ENCODE data around the gene BTLA.
"Not testable (repeated sequence)": the region's sequence is repeated elsewhere in the genome, so short reads cannot be mapped to it uniquely, and the experiment has no call there.

BTLA gene

GRCh38 chr3:112498914-112499711 is at the start of gene BTLA:
BTLA (minus strand) TSS chr3:112499472; CDS start chr3:112499358, 114 bp downstream.
- no peak for DNase-seq (ENCODE audit: low read depth)

- peak; percentile 63 for DNase-seq (ENCODE audit: low read depth)
Measured at GRCh38 chr3:112546216-112546759, 47.0 kb upstream of the BTLA start.

- DNase-seq (ENCODE audit: low read depth): no peak
Measured at GRCh38 chr3:112539825-112540650, 40.8 kb upstream of the BTLA start.

GRCh38 chr3:112531358-112531781 is 32.1 kb upstream of the BTLA start:
- DNase-seq (ENCODE audit: low read depth): peak; percentile 64

- no peak for DNase-seq (ENCODE audit: low read depth)
Measured at GRCh38 chr3:112530573-112530972, 31.3 kb upstream of the BTLA start.

GRCh38 chr3:112524127-112524526 is 24.9 kb upstream of the BTLA start:
- not testable (repeated sequence) for DNase-seq (ENCODE audit: low read depth)

GRCh38 chr3:112519424-112520001 is 20.2 kb upstream of the BTLA start:
- peak; percentile 80 for DNase-seq (ENCODE audit: low read depth)

- DNase-seq (ENCODE audit: low read depth): not testable (repeated sequence)
Measured at GRCh38 chr3:112518970-112519369, 19.7 kb upstream of the BTLA start.

- no peak for DNase-seq (ENCODE audit: low read depth)
Measured at GRCh38 chr3:112514527-112515128, 15.4 kb upstream of the BTLA start.

- peak; percentile 14 for DNase-seq (ENCODE audit: low read depth)
Measured at GRCh38 chr3:112512320-112512719, 13.0 kb upstream of the BTLA start.

GRCh38 chr3:112508860-112509259 is 9.6 kb upstream of the BTLA start:
- no peak for DNase-seq (ENCODE audit: low read depth)

- DNase-seq (ENCODE audit: low read depth): no peak
Measured at GRCh38 chr3:112508261-112508660, 9.0 kb upstream of the BTLA start.

GRCh38 chr3:112505907-112506306 is 6.6 kb upstream of the BTLA start:
- no peak for DNase-seq (ENCODE audit: low read depth)

- no peak for DNase-seq (ENCODE audit: low read depth)
Measured at GRCh38 chr3:112504123-112504522, 4.9 kb upstream of the BTLA start.

- DNase-seq (ENCODE audit: low read depth): no peak
Measured at GRCh38 chr3:112503304-112503972, 4.2 kb upstream of the BTLA start.

GRCh38 chr3:112500621-112501020 is 1.3 kb upstream of the BTLA start:
- DNase-seq (ENCODE audit: low read depth): no peak

- no peak for DNase-seq (ENCODE audit: low read depth)
Measured at GRCh38 chr3:112497897-112498548, 1.2 kb downstream of the BTLA start.

GRCh38 chr3:112496366-112497067 is 2.8 kb downstream of the BTLA start:
- DNase-seq (ENCODE audit: low read depth): no peak

GRCh38 chr3:112494448-112494767 is 4.9 kb downstream of the BTLA start:
- DNase-seq (ENCODE audit: low read depth): not testable (repeated sequence)

- no peak for DNase-seq (ENCODE audit: low read depth)
Measured at GRCh38 chr3:112492124-112492523, 7.1 kb downstream of the BTLA start.

Data from ELR (cell line).